GM12801 (cell line): Measurements from ENCODE around the gene APOBEC4.

ENCODE experiments used
- CTCF ChIP-seq: IDR thresholded peaks from one replicate; pipeline ENCODE4 v1.5.1; 2011; ENCODE audit warnings: control low read depth; ENCODE audit not compliant: insufficient read length; ENCODE audit errors: extremely low read depth

Gene APOBEC4

GRCh38 chr1:183678819-183679218, 25.7 kb upstream of the APOBEC4 start:
- no peak for TF ChIP-seq CTCF

GRCh38 chr1:183676586-183677189, 23.6 kb upstream of the APOBEC4 start:
- TF ChIP-seq CTCF: no peak

- no peak for TF ChIP-seq CTCF
Measured at GRCh38 chr1:183675883-183676585, 22.9 kb upstream of the APOBEC4 start.

GRCh38 chr1:183675381-183675780, 22.3 kb upstream of the APOBEC4 start:
- TF ChIP-seq CTCF: no peak

- no peak for TF ChIP-seq CTCF
Measured at GRCh38 chr1:183674886-183675285, 21.8 kb upstream of the APOBEC4 start.

GRCh38 chr1:183674339-183674738, 21.2 kb upstream of the APOBEC4 start:
- TF ChIP-seq CTCF: no peak

GRCh38 chr1:183673605-183674323, 20.6 kb upstream of the APOBEC4 start:
- no peak for TF ChIP-seq CTCF
